Astrocyte (in vitro differentiated cells and primary cell): Measurements from ENCODE around the gene IGF1.

Experiments
- EZH2 ChIP-seq: IDR thresholded peaks from 2 replicates; pipeline ENCODE4 v1.6.1; 2012; ENCODE audit warnings: mild to moderate bottlenecking, low read length, inconsistent platforms; ENCODE audit not compliant: insufficient read depth
- TF ChIP-seq, protein P1 (sequence below): IDR thresholded peaks from 2 replicates; pipeline ENCODE4 v1.5.1; 2011; ENCODE audit warnings: low read depth, mild to moderate bottlenecking, inconsistent platforms, low read length, moderate library complexity; ENCODE audit not compliant: insufficient read depth

DNA sequence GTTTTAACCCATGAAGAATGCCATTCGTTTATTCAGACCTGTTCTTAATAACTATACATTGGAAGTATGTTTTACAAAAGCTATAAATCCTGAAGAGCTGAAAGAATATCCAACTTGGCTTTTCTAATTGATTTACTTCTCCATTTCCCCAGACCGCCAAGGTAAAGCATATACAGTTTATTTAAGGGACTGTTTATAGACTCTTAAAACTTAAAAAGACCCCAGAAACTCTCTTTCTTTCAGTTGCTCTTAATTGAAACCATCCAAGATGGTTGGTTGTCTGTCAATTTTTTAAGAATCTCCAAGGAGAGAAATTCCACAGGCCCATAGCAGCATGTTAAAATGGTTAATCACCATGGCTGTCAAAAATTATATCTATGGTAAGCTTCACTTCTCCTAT is 8.8 kb downstream of the IGF1 start:
- TF ChIP-seq, protein P1, sequence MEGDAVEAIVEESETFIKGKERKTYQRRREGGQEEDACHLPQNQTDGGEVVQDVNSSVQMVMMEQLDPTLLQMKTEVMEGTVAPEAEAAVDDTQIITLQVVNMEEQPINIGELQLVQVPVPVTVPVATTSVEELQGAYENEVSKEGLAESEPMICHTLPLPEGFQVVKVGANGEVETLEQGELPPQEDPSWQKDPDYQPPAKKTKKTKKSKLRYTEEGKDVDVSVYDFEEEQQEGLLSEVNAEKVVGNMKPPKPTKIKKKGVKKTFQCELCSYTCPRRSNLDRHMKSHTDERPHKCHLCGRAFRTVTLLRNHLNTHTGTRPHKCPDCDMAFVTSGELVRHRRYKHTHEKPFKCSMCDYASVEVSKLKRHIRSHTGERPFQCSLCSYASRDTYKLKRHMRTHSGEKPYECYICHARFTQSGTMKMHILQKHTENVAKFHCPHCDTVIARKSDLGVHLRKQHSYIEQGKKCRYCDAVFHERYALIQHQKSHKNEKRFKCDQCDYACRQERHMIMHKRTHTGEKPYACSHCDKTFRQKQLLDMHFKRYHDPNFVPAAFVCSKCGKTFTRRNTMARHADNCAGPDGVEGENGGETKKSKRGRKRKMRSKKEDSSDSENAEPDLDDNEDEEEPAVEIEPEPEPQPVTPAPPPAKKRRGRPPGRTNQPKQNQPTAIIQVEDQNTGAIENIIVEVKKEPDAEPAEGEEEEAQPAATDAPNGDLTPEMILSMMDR, result no peak
- no peak for TF ChIP-seq EZH2
